Kidney epithelial cell (primary cell): Measurements from ENCODE around the gene SMYD5. TPM values are rescaled to one million over a fixed set of nuclear protein-coding genes. Genes with fewer than 3 reads are reported as not detected.

Experiments
- DNase-seq: peaks from one replicate; pipeline ENCODE4 v3.0.0-alpha.2; 2010; ENCODE audit warnings: low read depth
- H3K27me3 ChIP-seq: 2 replicates; pipeline ENCODE4 v1.6.0; 2011; ENCODE audit warnings: low read length; ENCODE audit not compliant: control insufficient read depth, insufficient read depth
- H3K36me3 ChIP-seq: 2 replicates; pipeline ENCODE4 v1.5.1; 2011; ENCODE audit warnings: low read length; ENCODE audit not compliant: control insufficient read depth, insufficient read depth
- H3K4me3 ChIP-seq: 2 replicates; pipeline ENCODE4 v1.5.1; 2011; ENCODE audit warnings: low read depth, mild to moderate bottlenecking, control low read depth, low read length
- CTCF ChIP-seq: IDR thresholded peaks from 2 replicates; pipeline ENCODE4 v1.5.1; 2011; ENCODE audit warnings: mild to moderate bottlenecking, moderate library complexity, low read length, control low read depth, inconsistent platforms; ENCODE audit not compliant: insufficient read depth, poor library complexity, severe bottlenecking
- total RNA-seq: library from RNA; depleted of rRNA; stranded (reverse); fragments of >200 nt; gene quantifications from 2 replicates; pipeline ENCODE4 v1.2.3, GENCODE V29; 2015

Gene SMYD5
- total RNA-seq, 1 donor from 2014 or later, result 30.2 TPM

GRCh38 chr2:73174941-73175662, 38.9 kb upstream of the SMYD5 start:
- DNase-seq, result no peak
- Histone ChIP-seq H3K36me3 (no peaks in the 10 kb centered on the region), H3K4me3 (no peak overlapping the region), H3K27me3 (peaks cover 25% of the 10 kb centered on the region)
- no peak for TF ChIP-seq CTCF

- Histone ChIP-seq H3K27me3 (peaks cover 25% of the 10 kb centered on the region), H3K4me3 (peak overlapping the region; percentile 11), H3K36me3 (no peaks in the 10 kb centered on the region)
- TF ChIP-seq CTCF, result no peak
- no peak for DNase-seq
Observed at GRCh38 chr2:73175663-73176204, 38.3 kb upstream of the SMYD5 start.

GRCh38 chr2:73176205-73176880, 37.7 kb upstream of the SMYD5 start:
- TF ChIP-seq CTCF, result no peak
- Histone ChIP-seq H3K4me3 (no peak overlapping the region), H3K27me3 (peaks cover 25% of the 10 kb centered on the region), H3K36me3 (no peaks in the 10 kb centered on the region)
- DNase-seq, result no peak

GRCh38 chr2:73176881-73177644, 37.0 kb upstream of the SMYD5 start:
- Histone ChIP-seq H3K4me3 (peak overlapping the region; percentile 47), H3K36me3 (no peaks in the 10 kb centered on the region), H3K27me3 (peaks cover 25% of the 10 kb centered on the region)
- TF ChIP-seq CTCF, result peak; percentile 98
- DNase-seq, result peak; percentile 18

- Histone ChIP-seq H3K27me3 (peaks cover 25% of the 10 kb centered on the region), H3K36me3 (no peaks in the 10 kb centered on the region), H3K4me3 (no peak overlapping the region)
- DNase-seq, result no peak
- TF ChIP-seq CTCF, result no peak
Observed at GRCh38 chr2:73177645-73178255, 36.3 kb upstream of the SMYD5 start.
